HL-60 (cell line): ENCODE measurements around the gene SH2D3A.
"Not testable (repeated sequence)": the region's sequence is repeated elsewhere in the genome, so short reads cannot be mapped to it uniquely, and the experiment has no call there.

ENCODE experiments used
- DNase-seq, 2 experiments: peaks; one replicate each; pipeline ENCODE4 v3.0.0-alpha.2; 2010 to 2020; ENCODE audit warnings: low read depth in 1 of 2, low spot score in 1 of 2
- H3K27ac ChIP-seq: fragments of 250-450 bp; sonication (Bioruptor Pico); replicated peaks from 2 replicates; pipeline ENCODE4 v1.5.1; 2020; ENCODE audit warnings: mild to moderate bottlenecking, moderate library complexity
- H3K27me3 ChIP-seq: fragments of 250-450 bp; sonication (Bioruptor Pico); 2 replicates; pipeline ENCODE4 v1.5.1; 2021; ENCODE audit warnings: mild to moderate bottlenecking, moderate library complexity; ENCODE audit not compliant: insufficient read depth, poor library complexity, severe bottlenecking
- H3K4me3 ChIP-seq: replicated peaks from 2 replicates; pipeline ENCODE4 v1.5.1; 2011; ENCODE audit warnings: mild to moderate bottlenecking, control low read depth, low read length; ENCODE audit not compliant: insufficient read depth
- GABPA ChIP-seq: IDR thresholded peaks from 2 replicates; pipeline ENCODE4 v1.6.1; 2012; ENCODE audit warnings: low read depth
- POLR2AphosphoS5 ChIP-seq: IDR thresholded peaks from 2 replicates; pipeline ENCODE4 v1.6.1; 2012; ENCODE audit warnings: low read depth
- SPI1 ChIP-seq: IDR thresholded peaks from 2 replicates; pipeline ENCODE4 v1.6.1; 2012; ENCODE audit warnings: low read depth, mild to moderate bottlenecking, borderline replicate concordance
- TF ChIP-seq, protein P1 (sequence below): IDR thresholded peaks from one replicate; pipeline ENCODE4 v1.5.1; 2011; ENCODE audit warnings: low read length, control low read depth, inconsistent platforms; ENCODE audit not compliant: insufficient read depth
- TF ChIP-seq, protein P2 (sequence below): IDR thresholded peaks from 2 replicates; pipeline ENCODE4 v1.6.1; 2012; ENCODE audit warnings: low read depth; ENCODE audit not compliant: insufficient replicate concordance

The SH2D3A gene

GRCh38 chr19:6751189-6751588 is 16.0 kb downstream of the SH2D3A start:
- DNase-seq: no peak
- TF ChIP-seq, protein P1, sequence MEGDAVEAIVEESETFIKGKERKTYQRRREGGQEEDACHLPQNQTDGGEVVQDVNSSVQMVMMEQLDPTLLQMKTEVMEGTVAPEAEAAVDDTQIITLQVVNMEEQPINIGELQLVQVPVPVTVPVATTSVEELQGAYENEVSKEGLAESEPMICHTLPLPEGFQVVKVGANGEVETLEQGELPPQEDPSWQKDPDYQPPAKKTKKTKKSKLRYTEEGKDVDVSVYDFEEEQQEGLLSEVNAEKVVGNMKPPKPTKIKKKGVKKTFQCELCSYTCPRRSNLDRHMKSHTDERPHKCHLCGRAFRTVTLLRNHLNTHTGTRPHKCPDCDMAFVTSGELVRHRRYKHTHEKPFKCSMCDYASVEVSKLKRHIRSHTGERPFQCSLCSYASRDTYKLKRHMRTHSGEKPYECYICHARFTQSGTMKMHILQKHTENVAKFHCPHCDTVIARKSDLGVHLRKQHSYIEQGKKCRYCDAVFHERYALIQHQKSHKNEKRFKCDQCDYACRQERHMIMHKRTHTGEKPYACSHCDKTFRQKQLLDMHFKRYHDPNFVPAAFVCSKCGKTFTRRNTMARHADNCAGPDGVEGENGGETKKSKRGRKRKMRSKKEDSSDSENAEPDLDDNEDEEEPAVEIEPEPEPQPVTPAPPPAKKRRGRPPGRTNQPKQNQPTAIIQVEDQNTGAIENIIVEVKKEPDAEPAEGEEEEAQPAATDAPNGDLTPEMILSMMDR: no peak
- TF ChIP-seq, protein P2, sequence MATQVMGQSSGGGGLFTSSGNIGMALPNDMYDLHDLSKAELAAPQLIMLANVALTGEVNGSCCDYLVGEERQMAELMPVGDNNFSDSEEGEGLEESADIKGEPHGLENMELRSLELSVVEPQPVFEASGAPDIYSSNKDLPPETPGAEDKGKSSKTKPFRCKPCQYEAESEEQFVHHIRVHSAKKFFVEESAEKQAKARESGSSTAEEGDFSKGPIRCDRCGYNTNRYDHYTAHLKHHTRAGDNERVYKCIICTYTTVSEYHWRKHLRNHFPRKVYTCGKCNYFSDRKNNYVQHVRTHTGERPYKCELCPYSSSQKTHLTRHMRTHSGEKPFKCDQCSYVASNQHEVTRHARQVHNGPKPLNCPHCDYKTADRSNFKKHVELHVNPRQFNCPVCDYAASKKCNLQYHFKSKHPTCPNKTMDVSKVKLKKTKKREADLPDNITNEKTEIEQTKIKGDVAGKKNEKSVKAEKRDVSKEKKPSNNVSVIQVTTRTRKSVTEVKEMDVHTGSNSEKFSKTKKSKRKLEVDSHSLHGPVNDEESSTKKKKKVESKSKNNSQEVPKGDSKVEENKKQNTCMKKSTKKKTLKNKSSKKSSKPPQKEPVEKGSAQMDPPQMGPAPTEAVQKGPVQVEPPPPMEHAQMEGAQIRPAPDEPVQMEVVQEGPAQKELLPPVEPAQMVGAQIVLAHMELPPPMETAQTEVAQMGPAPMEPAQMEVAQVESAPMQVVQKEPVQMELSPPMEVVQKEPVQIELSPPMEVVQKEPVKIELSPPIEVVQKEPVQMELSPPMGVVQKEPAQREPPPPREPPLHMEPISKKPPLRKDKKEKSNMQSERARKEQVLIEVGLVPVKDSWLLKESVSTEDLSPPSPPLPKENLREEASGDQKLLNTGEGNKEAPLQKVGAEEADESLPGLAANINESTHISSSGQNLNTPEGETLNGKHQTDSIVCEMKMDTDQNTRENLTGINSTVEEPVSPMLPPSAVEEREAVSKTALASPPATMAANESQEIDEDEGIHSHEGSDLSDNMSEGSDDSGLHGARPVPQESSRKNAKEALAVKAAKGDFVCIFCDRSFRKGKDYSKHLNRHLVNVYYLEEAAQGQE: no peak
- no peak for TF ChIP-seq SPI1
- TF ChIP-seq POLR2AphosphoS5: no peak
- TF ChIP-seq GABPA: no peak
- Histone ChIP-seq H3K4me3 (no peak overlapping the region), H3K27me3 (no peaks in the 10 kb centered on the region), H3K27ac (no peak overlapping the region)

- no peaks in the 10 kb centered on the region for H3K27me3 ChIP-seq
- H3K4me3 ChIP-seq: no peak overlapping the region
- no peak for TF ChIP-seq SPI1
- TF ChIP-seq POLR2AphosphoS5: no peak
- no peak for TF ChIP-seq GABPA
- TF ChIP-seq, protein P1: no peak
- TF ChIP-seq, protein P2: no peak
- DNase-seq: no peak
- H3K27ac ChIP-seq: no peak overlapping the region
Measured at GRCh38 chr19:6750062-6750461, 17.2 kb downstream of the SH2D3A start.

DNA sequence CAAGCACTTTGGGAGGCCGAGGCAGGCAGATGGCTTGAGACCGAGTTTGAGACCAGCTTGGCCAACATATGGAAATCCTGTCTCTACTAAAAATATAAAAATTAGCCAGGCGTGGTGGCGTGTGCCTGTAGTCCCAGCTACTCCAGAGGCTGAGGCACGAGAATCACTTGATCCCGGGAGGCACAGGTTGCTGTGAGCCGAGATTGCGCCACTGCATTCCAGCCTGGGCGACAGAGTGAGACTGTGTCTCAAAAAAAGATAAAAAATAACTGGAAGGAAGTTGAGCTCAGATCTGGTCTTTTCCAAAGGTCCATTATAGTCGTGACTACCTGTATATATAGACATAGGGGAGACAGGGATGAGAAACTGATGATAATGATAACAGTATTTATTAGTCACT is 18.7 kb downstream of the SH2D3A start:
- not testable (repeated sequence) for DNase-seq, H3K27ac ChIP-seq, H3K27me3 ChIP-seq, H3K4me3 ChIP-seq

DNA sequence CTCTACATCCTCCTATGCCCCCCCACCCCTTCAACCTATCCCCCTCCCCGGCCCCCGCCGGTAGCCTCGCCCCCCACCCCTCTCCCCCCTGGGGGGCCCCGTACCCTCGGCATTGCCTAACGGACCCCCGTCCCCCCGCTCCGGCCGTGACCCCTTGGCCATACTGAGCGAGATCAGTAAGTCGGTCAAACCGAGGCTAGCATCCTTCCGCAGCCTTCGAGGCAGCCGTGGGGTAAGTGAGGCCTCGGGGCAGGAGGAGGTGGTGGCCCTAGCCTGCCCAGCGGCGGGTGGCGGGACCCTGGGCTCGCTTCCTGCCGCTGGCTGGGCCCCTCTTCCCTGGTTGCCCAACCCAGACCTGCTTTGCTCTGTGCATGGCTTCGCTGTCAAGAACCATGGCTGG is 21.3 kb downstream of the SH2D3A start:
- TF ChIP-seq, protein P2: no peak
- TF ChIP-seq POLR2AphosphoS5: no peak
- no peak overlapping the region for H3K27ac ChIP-seq
- no peak overlapping the region for H3K4me3 ChIP-seq
- no peaks in the 10 kb centered on the region for H3K27me3 ChIP-seq
- no peak for DNase-seq
